CD8-positive, alpha-beta memory T cell (primary cell): ENCODE results near the gene SCFD2. TPM values are rescaled to one million over a fixed set of nuclear protein-coding genes. Genes with fewer than 3 reads are reported as not detected.
"Not testable (repeated sequence)": the region's sequence is repeated elsewhere in the genome, so short reads cannot be mapped to it uniquely, and the experiment has no call there.

Source experiments
- CTCF ChIA-PET: fragments of 350-600 bp; sonication (Branson Sonifier 250); formaldehyde crosslinking; loops from one replicate; lab custom pipeline; 2021; ENCODE audit warnings: antibody characterized with exemption; lab: Charles Lee
- POLR2A ChIA-PET: fragments of 350-600 bp; sonication (Branson Sonifier 250); formaldehyde crosslinking; loops from one replicate; lab custom pipeline; 2021; ENCODE audit warnings: antibody characterized with exemption; lab: Charles Lee
- DNase-seq, 5 donors: peaks; one replicate each; pipeline versions ENCODE4 v3.0.0 to v3.0.0-alpha.2; 2020 to 2022; ENCODE audit warnings: mixed read lengths in 1 of 5
- H3K27ac ChIP-seq: one replicate; pipeline ENCODE4 v1.7.0; 2013; ENCODE audit warnings: low read depth, mild to moderate bottlenecking, low read length, moderate library complexity
- H3K27me3 ChIP-seq: 2 replicates; pipeline ENCODE4 v1.7.0; 2013; ENCODE audit warnings: low read length, mild to moderate bottlenecking; ENCODE audit not compliant: insufficient read depth, poor library complexity, severe bottlenecking
- H3K36me3 ChIP-seq: 2 replicates; pipeline ENCODE4 v1.7.0; 2013; ENCODE audit warnings: mild to moderate bottlenecking, low read length, moderate library complexity; ENCODE audit not compliant: insufficient read depth
- H3K4me1 ChIP-seq: 2 replicates; pipeline ENCODE4 v1.7.0; 2013; ENCODE audit warnings: mild to moderate bottlenecking, low read length, moderate library complexity; ENCODE audit not compliant: insufficient read depth
- H3K4me3 ChIP-seq: 2 replicates; pipeline ENCODE4 v1.7.0; 2013; ENCODE audit warnings: mild to moderate bottlenecking, low read length
- H3K9me3 ChIP-seq: 2 replicates; pipeline ENCODE4 v1.7.0; 2013; ENCODE audit warnings: mild to moderate bottlenecking, low read length
- H3K27ac Mint-ChIP-seq, 8 donors: one replicate each; pipeline ENCODE4 v1.8.0; 2020 to 2021; ENCODE audit warnings: mixed read lengths in 8 of 8, mild to moderate bottlenecking in 6 of 8, inconsistent platforms in 3 of 8, moderate library complexity in 3 of 8
- H3K27me3 Mint-ChIP-seq, 2 donors: one replicate each; pipeline ENCODE4 v1.8.0; 2020 to 2021; ENCODE audit warnings: mixed read lengths in 2 of 2, mild to moderate bottlenecking in 1 of 2, moderate library complexity in 1 of 2
- H3K36me3 Mint-ChIP-seq, 3 donors: one replicate each; pipeline ENCODE4 v1.8.0; 2020 to 2021; ENCODE audit warnings: mixed read lengths in 3 of 3, inconsistent platforms in 1 of 3, mild to moderate bottlenecking in 1 of 3
- H3K4me1 Mint-ChIP-seq, 3 donors: one replicate each; pipeline ENCODE4 v1.8.0; 2020 to 2021; ENCODE audit warnings: mixed read lengths in 3 of 3, inconsistent platforms in 1 of 3, mild to moderate bottlenecking in 1 of 3
- H3K4me3 Mint-ChIP-seq, 7 donors: one replicate each; pipeline ENCODE4 v1.8.0; 2020 to 2021; ENCODE audit warnings: mixed read lengths in 7 of 7, mild to moderate bottlenecking in 6 of 7, moderate library complexity in 4 of 7, inconsistent platforms in 2 of 7
- H3K9me3 Mint-ChIP-seq, 5 donors: one replicate each; pipeline ENCODE4 v1.8.0; 2020 to 2022; ENCODE audit warnings: mixed read lengths in 5 of 5, mild to moderate bottlenecking in 3 of 5, moderate library complexity in 2 of 5, inconsistent platforms in 1 of 5
- polyA plus RNA-seq: library from polyadenylated mRNA; unstranded; fragments of 300-500 nt; fragmentation: Illumina TruSeq; gene quantifications from one replicate; pipeline ENCODE4 v1.2.3, GENCODE V29; 2021
- total RNA-seq, 2 experiments: library from RNA; stranded (reverse); gene quantifications; one replicate each; pipeline ENCODE4 v1.2.3, GENCODE V29; 2021

Gene SCFD2
- total and polyA plus RNA-seq, 3 experiments from 2014 or later = 18.1 to 29.1 (median 25.7) TPM

DNA sequence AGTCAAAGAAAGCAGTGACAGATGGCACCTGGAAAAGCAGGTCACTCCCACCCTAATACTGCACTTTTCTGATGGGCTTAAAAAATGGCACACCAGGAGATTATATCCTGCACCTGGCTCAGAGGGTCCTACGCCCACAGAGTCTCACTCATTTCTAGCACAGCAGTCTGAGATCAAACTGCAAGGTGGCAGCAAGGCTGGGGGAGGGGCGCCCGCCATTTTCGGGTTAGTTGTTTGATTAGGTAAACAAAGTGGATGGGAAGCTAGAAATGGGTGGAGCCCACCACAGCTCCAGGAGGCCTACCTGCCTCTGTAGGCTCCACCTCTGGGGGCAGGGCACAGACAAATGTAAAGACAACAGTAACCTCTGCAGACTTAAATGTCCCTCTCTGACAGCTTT is 188.1 kb downstream of the SCFD2 start:
- H3K36me3 ChIP-seq, DNase-seq, H3K27me3 ChIP-seq, CTCF ChIA-PET, H3K27me3 Mint-ChIP-seq, H3K27ac ChIP-seq, H3K9me3 ChIP-seq, H3K27ac Mint-ChIP-seq, H3K4me3 ChIP-seq, H3K4me1 ChIP-seq, POLR2A ChIA-PET: not testable (repeated sequence)
- H3K36me3 Mint-ChIP-seq = peaks cover 11 to 75% (median 40%) of the 10 kb centered on the region in 3 donors
- H3K4me1 Mint-ChIP-seq = peaks cover 11 to 23% (median 20%) of the 10 kb centered on the region in 3 donors
- H3K4me3 Mint-ChIP-seq = peak overlapping the region in 1 of 7 donors; percentile 12
- H3K9me3 Mint-ChIP-seq = peaks cover 12 to 59% (median 40%) of the 10 kb centered on the region in 5 donors

GRCh38 chr4:53175640-53176039 is 190.2 kb downstream of the SCFD2 start:
- no peaks in the 10 kb centered on the region for H3K36me3 ChIP-seq
- H3K27ac Mint-ChIP-seq = no peak overlapping the region
- no peaks in the 10 kb centered on the region for H3K9me3 ChIP-seq
- ChIA-PET POLR2A (no interaction called here), CTCF (no interaction called here)
- no peaks in the 10 kb centered on the region for H3K27me3 ChIP-seq
- H3K4me1 ChIP-seq = peaks cover 4% of the 10 kb centered on the region
- H3K4me1 Mint-ChIP-seq = peaks cover 11 to 23% (median 20%) of the 10 kb centered on the region in 3 donors
- peaks cover 0 to 1% of the 10 kb centered on the region in 2 donors for H3K27me3 Mint-ChIP-seq
- H3K4me3 ChIP-seq = no peak overlapping the region
- peaks cover 12 to 54% (median 36%) of the 10 kb centered on the region in 5 donors for H3K9me3 Mint-ChIP-seq
- no peak overlapping the region for H3K27ac ChIP-seq
- peaks cover 15 to 80% (median 40%) of the 10 kb centered on the region in 3 donors for H3K36me3 Mint-ChIP-seq
- no peak overlapping the region for H3K4me3 Mint-ChIP-seq
- DNase-seq = no peak

DNA sequence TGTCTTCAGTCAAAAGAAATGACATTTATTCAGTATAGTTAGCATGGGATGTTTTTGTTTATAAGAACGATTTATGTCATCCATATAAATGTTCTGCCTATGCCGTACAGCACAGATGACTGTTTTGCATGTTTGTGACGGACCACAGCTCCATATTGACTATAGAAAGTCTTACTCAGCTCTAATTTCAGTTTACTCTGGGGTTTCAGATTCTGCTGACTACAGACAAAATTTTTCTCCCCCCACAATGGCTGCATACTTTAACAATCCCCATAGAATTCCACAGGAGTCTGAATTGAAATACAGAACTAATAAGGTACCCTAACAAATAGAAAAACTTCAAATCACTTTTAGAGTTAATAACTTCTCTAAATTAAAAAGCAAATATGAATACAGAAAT is 191.0 kb downstream of the SCFD2 start:
- no peak for DNase-seq

GRCh38 chr4:53173576-53173975 is 192.3 kb downstream of the SCFD2 start:
- peaks cover 12 to 34% (median 18%) of the 10 kb centered on the region in 5 donors for H3K9me3 Mint-ChIP-seq
- DNase-seq = no peak
- no peak overlapping the region for H3K4me3 ChIP-seq
- POLR2A ChIA-PET = no interaction called here
- peaks cover 14 to 59% (median 26%) of the 10 kb centered on the region in 3 donors for H3K36me3 Mint-ChIP-seq
- CTCF ChIA-PET = no interaction called here
- peaks cover 4% of the 10 kb centered on the region for H3K4me1 ChIP-seq
- no peak overlapping the region for H3K4me3 Mint-ChIP-seq
- no peak overlapping the region for H3K27ac ChIP-seq
- no peaks in the 10 kb centered on the region for H3K27me3 ChIP-seq
- no peaks in the 10 kb centered on the region for H3K9me3 ChIP-seq
- no peaks in the 10 kb centered on the region for H3K27me3 Mint-ChIP-seq
- no peaks in the 10 kb centered on the region for H3K36me3 ChIP-seq
- H3K27ac Mint-ChIP-seq = no peak overlapping the region
- H3K4me1 Mint-ChIP-seq = peaks cover 11 to 23% (median 20%) of the 10 kb centered on the region in 3 donors

More for the DNA sequence above, 191.0 kb downstream of the SCFD2 start:
- peaks cover 12 to 47% (median 29%) of the 10 kb centered on the region in 5 donors for H3K9me3 Mint-ChIP-seq
- POLR2A ChIA-PET = no interaction called here
- CTCF ChIA-PET = no interaction called here
- Histone ChIP-seq H3K4me1 (peaks cover 4% of the 10 kb centered on the region), H3K27me3 (no peaks in the 10 kb centered on the region), H3K9me3 (no peaks in the 10 kb centered on the region), H3K36me3 (no peaks in the 10 kb centered on the region), H3K27ac (no peak overlapping the region), H3K4me3 (no peak overlapping the region)
- H3K27me3 Mint-ChIP-seq = peaks cover 0 to 1% of the 10 kb centered on the region in 2 donors
- peak overlapping the region in 1 of 7 donors; percentile 40 for H3K4me3 Mint-ChIP-seq
- H3K27ac Mint-ChIP-seq = no peak overlapping the region
- peaks cover 11 to 23% (median 20%) of the 10 kb centered on the region in 3 donors for H3K4me1 Mint-ChIP-seq
- peaks cover 14 to 72% (median 34%) of the 10 kb centered on the region in 3 donors for H3K36me3 Mint-ChIP-seq

GRCh38 chr4:53171797-53172196 is 194.1 kb downstream of the SCFD2 start:
- no peaks in the 10 kb centered on the region for H3K9me3 ChIP-seq
- Mint-ChIP-seq H3K9me3 (peaks cover 5 to 26% (median 8%) of the 10 kb centered on the region in 5 donors), H3K27ac (no peak overlapping the region), H3K4me3 (no peak overlapping the region), H3K36me3 (peaks cover 10 to 47% (median 17%) of the 10 kb centered on the region in 3 donors), H3K4me1 (peaks cover 7 to 17% (median 15%) of the 10 kb centered on the region in 3 donors), H3K27me3 (no peaks in the 10 kb centered on the region)
- ChIA-PET CTCF (no interaction called here), POLR2A (no interaction called here)
- DNase-seq = no peak
- H3K27me3 ChIP-seq = no peaks in the 10 kb centered on the region
- no peak overlapping the region for H3K27ac ChIP-seq
- no peak overlapping the region for H3K4me3 ChIP-seq
- no peaks in the 10 kb centered on the region for H3K4me1 ChIP-seq
- no peaks in the 10 kb centered on the region for H3K36me3 ChIP-seq

GRCh38 chr4:53169695-53170617 is 195.9 kb downstream of the SCFD2 start:
- no peak overlapping the region for H3K27ac ChIP-seq
- peaks cover 12 to 52% (median 16%) of the 10 kb centered on the region in 3 donors for H3K36me3 Mint-ChIP-seq
- H3K27me3 ChIP-seq = no peaks in the 10 kb centered on the region
- no peak overlapping the region for H3K27ac Mint-ChIP-seq
- H3K4me1 Mint-ChIP-seq = peaks cover 7 to 15% (median 11%) of the 10 kb centered on the region in 3 donors
- peaks cover 5 to 24% (median 14%) of the 10 kb centered on the region in 5 donors for H3K9me3 Mint-ChIP-seq
- no peak overlapping the region for H3K4me3 ChIP-seq
- H3K9me3 ChIP-seq = no peaks in the 10 kb centered on the region
- CTCF ChIA-PET = no interaction called here
- H3K27me3 Mint-ChIP-seq = no peaks in the 10 kb centered on the region
- DNase-seq = no peak
- POLR2A ChIA-PET = no interaction called here
- H3K4me1 ChIP-seq = no peaks in the 10 kb centered on the region
- H3K36me3 ChIP-seq = no peaks in the 10 kb centered on the region
- no peak overlapping the region for H3K4me3 Mint-ChIP-seq

DNA sequence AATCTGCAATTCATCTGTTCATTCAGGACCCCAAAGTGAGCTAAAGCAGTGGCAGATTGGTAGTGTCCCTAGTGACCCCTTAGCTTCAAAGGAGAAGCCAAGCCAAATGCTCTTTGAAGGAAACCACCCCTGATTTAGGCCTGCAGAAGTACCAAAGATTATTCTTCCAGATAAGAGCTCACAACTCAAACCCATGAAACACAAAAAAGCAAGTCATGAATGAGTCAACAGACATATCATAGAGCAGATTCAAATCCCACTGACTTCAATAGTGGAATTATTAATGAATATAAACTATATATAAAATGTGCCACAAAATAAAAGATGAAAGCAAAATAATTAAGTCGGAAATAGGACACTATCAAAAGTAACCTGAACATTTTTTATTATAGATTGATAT is 197.6 kb downstream of the SCFD2 start:
- Histone ChIP-seq H3K9me3 (no peaks in the 10 kb centered on the region), H3K27ac (no peak overlapping the region), H3K4me1 (no peaks in the 10 kb centered on the region), H3K36me3 (no peaks in the 10 kb centered on the region), H3K27me3 (no peaks in the 10 kb centered on the region), H3K4me3 (no peak overlapping the region)
- Mint-ChIP-seq H3K4me3 (no peak overlapping the region), H3K9me3 (peaks cover under 1 to 15% (median 9%) of the 10 kb centered on the region in 5 donors), H3K4me1 (no peaks in the 10 kb centered on the region), H3K36me3 (peaks cover 12 to 45% (median 12%) of the 10 kb centered on the region in 3 donors), H3K27me3 (no peaks in the 10 kb centered on the region), H3K27ac (no peak overlapping the region)
- ChIA-PET POLR2A (no interaction called here), CTCF (no interaction called here)
- DNase-seq = no peak

GRCh38 chr4:53162969-53163368 is 202.9 kb downstream of the SCFD2 start:
- peaks cover 0 to 8% (median 5%) of the 10 kb centered on the region in 5 donors for H3K9me3 Mint-ChIP-seq
- no peaks in the 10 kb centered on the region for H3K4me1 Mint-ChIP-seq
- no peak for DNase-seq
- H3K4me3 ChIP-seq = no peak overlapping the region
- H3K4me1 ChIP-seq = no peaks in the 10 kb centered on the region
- no peaks in the 10 kb centered on the region for H3K27me3 ChIP-seq
- no peaks in the 10 kb centered on the region for H3K27me3 Mint-ChIP-seq
- H3K9me3 ChIP-seq = no peaks in the 10 kb centered on the region
- ChIA-PET POLR2A (no interaction called here), CTCF (no interaction called here)
- no peak overlapping the region for H3K27ac ChIP-seq
- H3K4me3 Mint-ChIP-seq = no peak overlapping the region
- H3K36me3 Mint-ChIP-seq = peaks cover 8 to 38% (median 8%) of the 10 kb centered on the region in 3 donors
- H3K27ac Mint-ChIP-seq = no peak overlapping the region
- H3K36me3 ChIP-seq = no peaks in the 10 kb centered on the region
